Astrocyte (in vitro differentiated cells and primary cell): Measurements from ENCODE around the gene PFDN1. TPM values are rescaled to one million over a fixed set of nuclear protein-coding genes. Genes with fewer than 3 reads are reported as not detected.
A peak's percentile ranks its signal among the peaks of the same experiment; 100 is the strongest.

Experiments
- DNase-seq: peaks from one replicate; pipeline ENCODE4 v3.0.0-alpha.2; 2010; ENCODE audit warnings: low read depth
- FAIRE-seq: peaks from 2 replicates; lab custom pipeline; 2011; peaks lifted over from hg19 to GRCh38; lab: Jason Lieb, UNC
- H2AFZ ChIP-seq: 2 replicates; pipeline ENCODE4 v1.6.0; 2012; ENCODE audit warnings: low read depth, low read length, inconsistent platforms
- H3K27ac ChIP-seq: 2 replicates; pipeline ENCODE4 v1.5.1; 2011; ENCODE audit warnings: low read depth, low read length, inconsistent platforms
- H3K27me3 ChIP-seq: 2 replicates; pipeline ENCODE4 v1.6.0; 2011; ENCODE audit warnings: low read length, inconsistent platforms; ENCODE audit not compliant: insufficient read depth
- H3K36me3 ChIP-seq: 2 replicates; pipeline ENCODE4 v1.5.1; 2011; ENCODE audit warnings: low read length, inconsistent platforms; ENCODE audit not compliant: insufficient read depth
- H3K4me1 ChIP-seq: 2 replicates; pipeline ENCODE4 v1.5.1; 2011; ENCODE audit warnings: low read length, inconsistent platforms; ENCODE audit not compliant: insufficient read depth
- H3K4me2 ChIP-seq: 2 replicates; pipeline ENCODE4 v1.6.0; 2012; ENCODE audit warnings: low read length, inconsistent platforms
- H3K4me3 ChIP-seq: 2 replicates; pipeline ENCODE4 v1.5.1; 2011; ENCODE audit warnings: low read depth, mild to moderate bottlenecking, low read length, inconsistent platforms; ENCODE audit not compliant: insufficient read depth
- H3K79me2 ChIP-seq: 2 replicates; pipeline ENCODE4 v1.6.0; 2012; ENCODE audit warnings: mild to moderate bottlenecking, low read length, inconsistent platforms; ENCODE audit not compliant: insufficient read depth
- H3K9ac ChIP-seq: 2 replicates; pipeline ENCODE4 v1.6.0; 2012; ENCODE audit warnings: mild to moderate bottlenecking, low read length, inconsistent platforms
- H3K9me3 ChIP-seq: 2 replicates; pipeline ENCODE4 v1.5.1; 2012; ENCODE audit warnings: low read depth, mild to moderate bottlenecking, low read length, inconsistent platforms; ENCODE audit not compliant: insufficient read depth
- H4K20me1 ChIP-seq: 2 replicates; pipeline ENCODE4 v1.6.0; 2012; ENCODE audit warnings: low read length, inconsistent platforms; ENCODE audit not compliant: insufficient read depth
- H3K27ac Mint-ChIP-seq: one replicate; pipeline ENCODE4 v1.8.0; 2021; ENCODE audit warnings: mild to moderate bottlenecking, mixed read lengths; ENCODE audit not compliant: unreplicated experiment
- H3K27me3 Mint-ChIP-seq: one replicate; pipeline ENCODE4 v1.8.0; 2021; ENCODE audit warnings: low read depth, mixed read lengths; ENCODE audit not compliant: unreplicated experiment
- H3K36me3 Mint-ChIP-seq: one replicate; pipeline ENCODE4 v1.8.0; 2021; ENCODE audit warnings: low read depth, mixed read lengths; ENCODE audit not compliant: unreplicated experiment
- H3K4me1 Mint-ChIP-seq: one replicate; pipeline ENCODE4 v1.8.0; 2021; ENCODE audit warnings: low read depth, mixed read lengths; ENCODE audit not compliant: unreplicated experiment
- H3K4me3 Mint-ChIP-seq: one replicate; pipeline ENCODE4 v1.8.0; 2021; ENCODE audit warnings: mild to moderate bottlenecking, moderate library complexity, mixed read lengths; ENCODE audit not compliant: unreplicated experiment
- H3K9me3 Mint-ChIP-seq: one replicate; pipeline ENCODE4 v1.8.0; 2021; ENCODE audit warnings: mild to moderate bottlenecking, mixed read lengths; ENCODE audit not compliant: unreplicated experiment
- CTCF ChIP-seq: IDR thresholded peaks from 2 replicates; pipeline ENCODE4 v1.5.1; 2011; ENCODE audit warnings: low read depth, mild to moderate bottlenecking, inconsistent platforms, low read length, moderate library complexity; ENCODE audit not compliant: insufficient read depth
- EZH2 ChIP-seq: IDR thresholded peaks from 2 replicates; pipeline ENCODE4 v1.6.1; 2012; ENCODE audit warnings: mild to moderate bottlenecking, low read length, inconsistent platforms; ENCODE audit not compliant: insufficient read depth
- total RNA-seq: library from RNA; stranded (reverse); gene quantifications from 2 replicates; pipeline ENCODE4 v1.2.1, GENCODE V29; 2021

The PFDN1 gene
- total RNA-seq, 1 donor from 2014 or later = 202 TPM

- Histone ChIP-seq H3K27ac (peak overlapping the region; percentile 25), H2AFZ (no peak overlapping the region), H3K9me3 (no peaks in the 10 kb centered on the region), H3K4me2 (peak overlapping the region; percentile 63), H3K4me3 (peak overlapping the region; percentile 9), H4K20me1 (peaks cover 71% of the 10 kb centered on the region), H3K36me3 (peaks cover 32% of the 10 kb centered on the region), H3K4me1 (peaks cover 50% of the 10 kb centered on the region), H3K9ac (peak overlapping the region; percentile 31), H3K27me3 (no peaks in the 10 kb centered on the region), H3K79me2 (peaks cover 83% of the 10 kb centered on the region)
- peaks cover 54% of the 10 kb centered on the region for H3K4me1 Mint-ChIP-seq
- no peak for DNase-seq
- no peaks in the 10 kb centered on the region for H3K9me3 Mint-ChIP-seq
- no peaks in the 10 kb centered on the region for H3K27me3 Mint-ChIP-seq
- FAIRE-seq = no peak
- peak overlapping the region; percentile 97 for H3K4me3 Mint-ChIP-seq
- no peak for TF ChIP-seq EZH2
- no peak for TF ChIP-seq CTCF
- peak overlapping the region; percentile 90 for H3K27ac Mint-ChIP-seq
- peaks cover 30% of the 10 kb centered on the region for H3K36me3 Mint-ChIP-seq
Measured at GRCh38 chr5:140342287-140342686, 39.4 kb upstream of the PFDN1 start.

GRCh38 chr5:140341591-140341990 lies 38.7 kb upstream of the PFDN1 start:
- H3K79me2 ChIP-seq = peaks cover 89% of the 10 kb centered on the region

More at GRCh38 chr5:140341591-140341990, 38.7 kb upstream of the PFDN1 start:
- Mint-ChIP-seq H3K4me3 (peak overlapping the region; percentile 97), H3K27ac (peak overlapping the region; percentile 90), H3K36me3 (peaks cover 34% of the 10 kb centered on the region), H3K4me1 (peaks cover 59% of the 10 kb centered on the region), H3K9me3 (no peaks in the 10 kb centered on the region), H3K27me3 (no peaks in the 10 kb centered on the region)
- no peaks in the 10 kb centered on the region for H3K27me3 ChIP-seq
- H3K4me1 ChIP-seq = peaks cover 50% of the 10 kb centered on the region
- H2AFZ ChIP-seq = no peak overlapping the region
- TF ChIP-seq EZH2 (no peak), CTCF (no peak)
- H3K9ac ChIP-seq = peak overlapping the region; percentile 0
- FAIRE-seq = no peak
- no peak overlapping the region for H3K4me3 ChIP-seq
- DNase-seq = no peak
- peaks cover 36% of the 10 kb centered on the region for H3K36me3 ChIP-seq
- peak overlapping the region; percentile 63 for H3K4me2 ChIP-seq
- H4K20me1 ChIP-seq = peaks cover 78% of the 10 kb centered on the region
- H3K9me3 ChIP-seq = no peaks in the 10 kb centered on the region
- H3K27ac ChIP-seq = peak overlapping the region; percentile 25
